ENCODE measurements around the gene ZBTB21.

Gene ZBTB21

GRCh38 chr21:42012763-42013329 lies 2.7 kb upstream of the ZBTB21 start:
- TF ChIP-seq CTCF (IDR thresholded peaks at IDR 0.05), result no peak
- no peak overlapping the region for H3K4me3 ChIP-seq
- no peak overlapping the region for H3K27ac ChIP-seq
- DNase-seq (ENCODE audit: low spot score), result peak; percentile 45

- no peak for TF ChIP-seq CTCF (IDR thresholded peaks at IDR 0.05)
- peak; percentile 69 for DNase-seq (ENCODE audit: low spot score)
- Histone ChIP-seq H3K27ac (no peak overlapping the region), H3K4me3 (no peak overlapping the region)
Observed at GRCh38 chr21:42012344-42012743, 2.2 kb upstream of the ZBTB21 start.

GRCh38 chr21:42010507-42011495 lies 641 bp upstream of the ZBTB21 start:
- Histone ChIP-seq H3K27ac (peak overlapping the region; percentile 98), H3K4me3 (peak overlapping the region; percentile 96)
- DNase-seq (ENCODE audit: low spot score), result peak; percentile 68
- TF ChIP-seq CTCF (IDR thresholded peaks at IDR 0.05), result no peak

GRCh38 chr21:42009018-42009830 lies 936 bp downstream of the ZBTB21 start:
- TF ChIP-seq CTCF (IDR thresholded peaks at IDR 0.05), result peak; percentile 28
- H3K4me3 ChIP-seq, result peak overlapping the region; percentile 96
- H3K27ac ChIP-seq, result peak overlapping the region; percentile 98
- DNase-seq (ENCODE audit: low spot score), result peak; percentile 85

- TF ChIP-seq CTCF (IDR thresholded peaks at IDR 0.05), result no peak
- Histone ChIP-seq H3K27ac (no peak overlapping the region), H3K4me3 (no peak overlapping the region)
- peak; percentile 19 for DNase-seq (ENCODE audit: low spot score)
Observed at GRCh38 chr21:42007356-42007940, 2.7 kb downstream of the ZBTB21 start.

GRCh38 chr21:42006765-42007164 lies 3.4 kb downstream of the ZBTB21 start:
- H3K27ac ChIP-seq, result no peak overlapping the region
- no peak for TF ChIP-seq CTCF (IDR thresholded peaks at IDR 0.05)
- no peak overlapping the region for H3K4me3 ChIP-seq
- no peak for DNase-seq (ENCODE audit: low spot score)

Data from coronary artery (tissue), 2 donors.